HS-5 (cell line): ENCODE measurements around the gene KIAA1614.

Experiments used
- DNase-seq: peaks from one replicate; pipeline ENCODE4 v3.0.0-alpha.2; 2012; ENCODE audit warnings: low read depth

Gene KIAA1614, protein sequence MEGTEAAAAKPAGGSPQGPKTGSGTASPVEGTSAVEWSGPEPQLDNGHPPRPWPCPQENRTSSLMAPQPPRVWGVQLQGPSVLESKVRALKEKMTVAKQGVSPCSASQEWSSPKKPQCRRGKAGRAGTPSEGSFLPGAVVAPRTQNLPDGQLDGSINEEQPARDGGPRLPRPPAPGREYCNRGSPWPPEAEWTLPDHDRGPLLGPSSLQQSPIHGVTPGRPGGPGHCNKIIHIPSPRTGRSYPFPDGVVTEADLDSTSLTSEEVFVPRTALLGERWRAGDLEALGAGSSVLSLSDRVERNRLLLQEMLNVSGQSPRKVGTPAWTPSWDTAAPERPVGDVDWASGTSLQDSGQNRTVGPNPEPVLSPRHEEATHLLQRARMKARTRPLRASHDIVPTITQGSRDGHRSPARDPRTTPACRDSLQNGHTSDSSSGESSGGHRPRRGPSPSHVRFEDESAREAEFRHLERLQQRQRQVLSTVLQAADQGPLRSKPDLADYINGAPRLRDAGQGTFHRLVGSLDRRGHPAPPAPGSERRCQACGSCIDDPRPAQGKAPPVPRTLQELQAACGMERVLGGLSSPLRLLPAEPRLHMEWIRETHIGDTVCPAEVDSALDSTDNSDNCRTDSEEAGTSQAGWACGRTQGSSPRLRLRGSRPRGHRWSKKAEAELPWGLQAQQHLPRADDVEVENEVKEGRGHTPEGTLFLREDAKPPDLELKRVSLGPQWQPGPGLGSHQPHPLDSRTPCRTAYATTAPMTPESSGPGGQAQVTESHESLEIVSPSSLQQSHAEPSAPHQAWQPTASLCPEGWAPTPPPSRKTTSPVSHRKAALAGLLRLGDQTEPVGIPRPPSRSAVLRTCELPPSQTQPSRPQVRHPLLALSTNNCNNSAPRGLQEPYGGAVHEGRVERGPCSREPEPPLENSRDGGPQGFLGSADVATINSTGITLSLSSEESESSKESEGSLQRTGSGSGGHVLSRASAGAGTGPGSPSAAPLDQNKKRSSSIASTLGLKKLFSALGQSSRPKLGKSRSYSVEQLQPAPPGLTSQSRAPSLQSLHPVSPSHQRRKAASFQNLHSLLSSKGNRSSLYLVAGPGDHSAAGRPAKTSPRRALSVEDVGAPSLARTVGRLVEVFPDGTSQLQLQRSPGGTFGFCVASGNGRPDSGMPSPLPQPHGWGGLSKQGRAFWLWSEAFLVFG

GRCh38 chr1:180912801-180913565 lies at the start of gene KIAA1614:
Gene KIAA1614, plus strand, starts transcription at chr1:180912897. Its CDS starts 347 bp downstream, at chr1:180913244.
- no peak for DNase-seq

DNA sequence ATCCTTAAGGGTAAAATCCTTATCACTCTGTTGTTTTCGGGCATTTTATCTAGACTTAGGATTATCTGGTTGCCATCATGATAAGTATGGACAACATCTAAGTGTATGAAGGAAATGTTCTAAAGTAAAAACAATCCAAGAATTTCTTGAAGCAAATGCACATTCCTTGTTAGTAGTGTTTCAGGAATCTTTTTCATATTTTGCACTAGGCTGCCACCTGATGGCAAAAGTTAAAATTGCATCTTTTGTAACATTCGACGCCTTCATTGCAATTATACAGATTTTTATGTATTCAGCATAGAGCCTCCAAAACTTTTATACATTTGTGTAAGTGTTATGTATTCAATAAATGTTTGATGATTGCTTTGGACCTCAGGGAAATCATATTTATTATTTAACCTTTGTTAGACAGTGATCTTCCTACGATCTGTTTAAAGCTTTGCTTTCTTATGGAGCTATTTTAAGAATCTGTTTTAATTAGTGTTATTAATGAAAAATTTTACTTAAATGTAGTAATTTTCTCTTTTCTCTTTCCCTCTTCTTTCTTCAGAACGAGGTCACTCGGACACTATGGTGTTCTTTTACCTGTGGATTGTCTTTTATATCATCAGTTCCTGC lies 49.4 kb upstream of the KIAA1614 start:
- DNase-seq, result peak; percentile 43

DNA sequence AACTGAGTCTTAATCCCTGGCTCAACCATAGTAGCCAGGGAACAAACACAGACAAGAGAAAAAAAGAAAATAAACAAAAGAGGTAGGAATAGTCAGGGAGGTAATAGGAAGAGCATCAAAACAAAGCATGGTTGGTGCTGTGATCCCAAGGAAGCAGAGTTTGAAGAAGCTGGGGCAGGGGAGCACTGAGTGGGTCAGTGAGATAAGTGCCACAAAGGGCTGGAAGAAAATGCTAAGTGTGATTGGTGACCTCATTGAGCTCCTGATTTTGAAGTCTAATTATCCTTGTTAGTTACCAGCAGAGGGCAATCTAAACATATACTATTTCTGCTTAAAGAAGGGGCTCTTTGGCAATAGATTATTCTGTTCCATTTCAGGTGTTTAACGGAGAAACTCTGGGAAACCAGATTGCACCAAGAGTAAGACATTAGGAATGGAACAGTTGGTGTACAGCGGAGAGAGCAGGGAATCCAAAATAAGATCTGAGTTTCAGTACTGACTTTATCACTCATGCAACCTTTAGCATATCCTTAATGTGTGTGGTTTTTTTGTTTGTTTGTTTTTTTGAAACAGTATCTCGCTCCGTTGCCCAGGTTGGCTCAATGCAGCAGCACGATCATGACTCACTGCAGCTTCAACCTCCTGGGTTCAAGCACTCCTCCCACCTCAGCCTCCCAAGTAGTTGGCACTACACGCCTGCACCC lies 30.7 kb upstream of the KIAA1614 start:
- peak; percentile 28 for DNase-seq

DNA sequence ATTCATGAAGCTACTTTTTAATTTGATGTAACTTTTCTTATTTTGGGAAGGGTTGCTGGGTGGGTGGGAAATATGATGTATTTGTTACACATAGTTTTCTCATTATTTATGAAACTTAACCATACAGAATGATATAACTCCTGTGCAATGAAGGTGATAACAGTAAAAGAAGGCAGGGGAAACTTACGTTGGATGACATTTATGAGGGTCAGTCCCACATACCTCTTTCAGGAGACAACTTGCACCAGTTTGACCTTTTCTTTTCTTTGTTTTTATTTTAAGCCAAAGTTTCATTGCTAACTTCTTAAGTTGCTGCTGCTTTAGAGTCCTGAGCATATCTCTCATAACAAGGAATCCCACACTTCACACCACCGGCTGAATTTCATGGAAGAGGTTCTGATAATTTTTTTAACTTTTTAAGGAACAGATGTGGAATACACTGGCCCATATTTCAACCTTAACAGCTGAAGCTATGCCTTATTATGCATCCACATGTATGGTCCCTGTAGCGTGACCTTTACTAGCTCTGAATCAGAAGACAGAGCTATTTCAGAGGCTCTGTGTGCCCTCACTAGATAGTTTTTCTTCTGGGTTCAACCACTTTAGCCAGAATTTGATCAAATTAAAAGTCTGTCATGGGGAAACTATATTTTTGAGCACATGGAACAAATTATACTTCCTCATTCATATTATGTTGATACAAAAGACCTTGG lies 28.0 kb upstream of the KIAA1614 start:
- DNase-seq, result no peak

GRCh38 chr1:180886338-180886737 lies 26.4 kb upstream of the KIAA1614 start:
- DNase-seq, result no peak

DNA sequence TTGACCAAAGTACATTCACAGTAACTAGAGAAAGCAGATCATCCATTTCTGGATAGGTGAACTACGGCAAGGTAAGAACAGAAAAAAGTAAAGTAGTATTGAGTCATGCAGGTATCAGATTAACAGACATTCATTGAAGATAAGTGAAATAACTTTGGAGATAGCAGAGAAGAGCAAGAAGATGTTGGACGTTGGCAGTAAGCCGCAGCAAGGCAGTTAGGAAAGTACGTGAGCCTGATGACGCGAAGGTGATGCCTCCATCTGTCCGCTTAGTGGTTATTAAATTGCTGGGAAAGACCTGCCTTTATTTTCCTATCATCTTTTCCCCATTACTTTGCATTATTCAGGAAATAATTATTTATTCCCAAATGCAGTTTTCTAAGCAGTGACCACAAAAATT lies 24.9 kb upstream of the KIAA1614 start:
- DNase-seq, result no peak

DNA sequence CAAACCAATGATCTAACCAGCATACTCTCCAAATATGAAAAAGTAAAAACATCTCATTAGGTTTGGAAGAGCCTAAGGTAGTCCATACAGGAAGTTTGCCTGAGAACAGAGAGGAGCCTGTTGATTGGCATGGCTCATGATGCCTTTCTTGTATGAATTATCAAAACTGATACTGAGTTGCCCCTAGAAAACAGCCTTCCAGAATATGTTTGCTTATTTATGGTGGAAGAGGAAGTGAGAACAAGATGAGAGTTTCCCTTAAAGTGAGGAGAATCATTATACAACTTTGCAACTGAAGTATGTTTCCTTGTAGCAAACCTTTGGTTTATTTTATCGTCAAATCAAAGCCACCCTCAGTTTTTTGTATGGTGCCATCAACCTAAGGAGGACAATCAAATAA lies 23.8 kb upstream of the KIAA1614 start:
- DNase-seq, result no peak

DNA sequence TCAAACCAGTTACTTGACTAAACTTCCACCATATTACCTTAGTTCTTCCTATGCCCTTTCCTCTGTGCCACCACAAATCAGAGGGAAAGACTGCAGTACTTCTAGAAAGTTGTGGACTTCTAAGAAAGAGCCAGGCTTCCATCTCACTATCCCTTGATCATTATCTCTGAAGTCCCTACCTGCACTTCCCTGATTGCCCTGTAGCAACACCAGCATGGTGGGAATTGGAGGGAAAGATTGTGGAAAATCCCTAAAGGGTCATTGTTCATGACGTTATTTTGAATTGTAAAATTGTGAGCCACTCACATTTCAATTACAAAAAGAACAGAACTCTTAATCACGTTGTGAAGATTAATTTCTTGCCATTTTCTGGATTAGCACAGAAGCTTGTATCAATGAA lies 23.4 kb upstream of the KIAA1614 start:
- DNase-seq, result no peak

DNA sequence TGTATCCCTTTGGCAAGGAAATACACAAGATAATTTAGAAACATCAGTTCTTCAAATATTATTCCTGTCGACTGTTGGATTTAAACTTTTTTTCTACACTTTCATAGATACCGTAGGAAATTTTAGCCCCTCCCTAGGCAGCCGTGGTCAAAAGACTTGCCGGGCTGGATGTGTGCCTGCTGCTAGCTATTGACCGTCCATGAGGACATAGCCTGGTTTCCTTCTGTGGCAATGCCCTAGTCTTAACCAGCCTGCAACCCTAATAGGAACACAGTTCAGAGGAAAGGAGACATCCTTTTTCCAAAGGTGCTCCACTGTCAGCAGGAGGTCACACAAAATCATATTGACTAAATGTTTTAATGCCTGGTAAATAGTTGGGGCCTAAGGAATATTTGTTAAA lies 20.4 kb upstream of the KIAA1614 start:
- DNase-seq, result no peak

GRCh38 chr1:180892675-180893074 lies 20.0 kb upstream of the KIAA1614 start:
- DNase-seq, result no peak

DNA sequence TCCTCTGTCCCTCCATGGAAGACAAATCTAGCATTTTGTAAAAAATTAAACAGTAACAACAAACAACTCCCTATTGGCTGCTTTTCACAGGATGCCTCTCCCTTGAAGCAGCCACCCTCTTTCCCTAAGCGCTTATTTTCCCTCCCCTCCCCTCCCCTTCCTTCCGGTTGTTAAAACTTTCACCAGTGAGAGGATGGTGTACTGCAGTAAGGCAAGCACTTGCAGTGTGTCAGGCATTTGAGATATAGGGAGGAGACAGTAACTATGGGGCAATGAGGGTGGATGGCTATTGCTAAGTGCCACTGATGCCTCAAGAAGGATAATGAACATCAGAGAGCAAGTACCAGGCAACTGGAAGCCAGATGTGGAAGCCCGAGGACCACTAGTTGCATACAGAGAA lies 19.1 kb upstream of the KIAA1614 start:
- DNase-seq, result no peak

DNA sequence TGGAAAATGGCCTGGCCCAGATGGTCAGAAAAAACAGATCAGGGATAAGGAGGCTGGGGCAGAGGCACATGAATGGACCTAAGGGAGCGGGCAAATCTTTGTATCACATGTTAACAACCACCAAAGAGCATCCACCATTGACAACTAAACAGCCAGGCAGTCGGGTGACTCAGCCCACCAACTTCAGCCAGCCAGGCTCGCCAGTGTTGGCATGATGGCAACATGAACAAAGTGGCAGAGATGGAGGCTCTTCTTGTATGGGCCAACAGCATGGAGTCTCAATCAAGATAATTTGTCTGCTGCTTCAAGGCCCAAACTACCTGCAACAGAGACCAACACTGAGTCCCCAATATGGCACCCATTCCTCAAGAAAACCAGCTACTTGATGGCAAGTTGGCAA lies 16.5 kb upstream of the KIAA1614 start:
- DNase-seq, result no peak

- DNase-seq, result no peak
Measured at GRCh38 chr1:180898441-180899219, 14.1 kb upstream of the KIAA1614 start.

DNA sequence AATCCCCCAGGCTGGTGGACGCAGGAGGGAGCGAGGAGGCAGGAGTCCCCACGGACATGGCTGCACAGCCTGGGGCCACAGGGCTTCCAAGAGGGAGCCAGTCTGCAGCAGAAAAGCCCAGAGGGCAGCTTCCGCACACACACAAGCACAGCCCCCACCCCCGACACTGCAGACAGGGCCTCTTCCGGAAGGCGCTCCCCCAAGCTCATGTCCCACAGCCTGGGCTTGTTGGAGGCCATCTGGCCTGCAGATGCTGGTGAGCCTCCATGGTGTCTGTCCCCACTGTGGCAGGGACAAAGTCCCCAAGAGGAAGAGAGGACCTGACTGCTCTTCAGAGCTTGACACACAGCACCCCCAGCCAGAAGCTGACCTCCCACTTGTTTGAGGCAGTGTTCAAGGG lies 13.4 kb upstream of the KIAA1614 start:
- no peak for DNase-seq

GRCh38 chr1:180901076-180901990 lies 11.4 kb upstream of the KIAA1614 start:
- DNase-seq, result no peak

GRCh38 chr1:180902541-180902940 lies 10.2 kb upstream of the KIAA1614 start:
- no peak for DNase-seq

- DNase-seq, result no peak
Measured at GRCh38 chr1:180905927-180906326, 6.8 kb upstream of the KIAA1614 start.

DNA sequence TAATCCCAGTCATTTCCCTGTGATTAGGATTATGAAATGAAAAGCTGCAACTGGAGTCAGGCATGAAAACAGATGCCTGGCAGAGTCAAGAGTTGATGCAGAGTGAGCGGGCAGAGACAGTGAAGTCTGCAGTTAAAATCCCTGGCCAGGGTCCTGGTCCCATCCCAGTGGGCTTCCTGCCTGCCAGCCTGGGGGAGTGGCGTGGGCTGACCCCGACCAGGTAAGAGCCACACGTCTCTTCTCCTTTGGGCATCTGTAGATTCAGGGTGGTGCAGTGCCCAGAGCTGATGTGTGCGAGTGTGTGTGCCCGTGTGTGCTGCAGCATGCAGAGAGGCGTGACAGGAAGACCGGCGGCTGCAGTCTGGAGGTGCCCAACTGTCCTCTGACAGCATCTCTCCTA lies 6.2 kb upstream of the KIAA1614 start:
- no peak for DNase-seq
